Ectodermal cell (in vitro differentiated cells): ENCODE data around the gene ITIH3.

Experiments used
- H3K27ac ChIP-seq: 2 replicates; pipeline ENCODE4 v1.7.0; 2013; ENCODE audit warnings: mild to moderate bottlenecking, low read depth, low read length; ENCODE audit not compliant: insufficient read depth, poor library complexity, severe bottlenecking
- H3K27me3 ChIP-seq: 2 replicates; pipeline ENCODE4 v1.7.0; 2013; ENCODE audit warnings: mild to moderate bottlenecking, low read length; ENCODE audit not compliant: insufficient read depth, control insufficient read depth, poor library complexity, severe bottlenecking
- H3K36me3 ChIP-seq: one replicate; pipeline ENCODE4 v1.7.0; 2013; ENCODE audit warnings: low read length; ENCODE audit not compliant: control insufficient read depth, insufficient read depth
- H3K4me1 ChIP-seq: one replicate; pipeline ENCODE4 v1.7.0; 2013; ENCODE audit warnings: low read length; ENCODE audit not compliant: control insufficient read depth, insufficient read depth
- H3K4me3 ChIP-seq: 2 replicates; pipeline ENCODE4 v1.7.0; 2013; ENCODE audit warnings: low read depth, low read length, control low read depth; ENCODE audit not compliant: insufficient read depth
- H3K9me3 ChIP-seq: 2 replicates; pipeline ENCODE4 v1.7.0; 2013; ENCODE audit warnings: mild to moderate bottlenecking, low read length, moderate library complexity; ENCODE audit not compliant: control insufficient read depth
- WGBS, 2 experiments: methylation state at CpG; one replicate each; pipeline ENCODE4 v1.1.7; 2013; ENCODE audit warnings: missing lambda C conversion rate in 2 of 2; 5-methylcytosine and 5-hydroxymethylcytosine counted together

ITIH3 gene

DNA sequence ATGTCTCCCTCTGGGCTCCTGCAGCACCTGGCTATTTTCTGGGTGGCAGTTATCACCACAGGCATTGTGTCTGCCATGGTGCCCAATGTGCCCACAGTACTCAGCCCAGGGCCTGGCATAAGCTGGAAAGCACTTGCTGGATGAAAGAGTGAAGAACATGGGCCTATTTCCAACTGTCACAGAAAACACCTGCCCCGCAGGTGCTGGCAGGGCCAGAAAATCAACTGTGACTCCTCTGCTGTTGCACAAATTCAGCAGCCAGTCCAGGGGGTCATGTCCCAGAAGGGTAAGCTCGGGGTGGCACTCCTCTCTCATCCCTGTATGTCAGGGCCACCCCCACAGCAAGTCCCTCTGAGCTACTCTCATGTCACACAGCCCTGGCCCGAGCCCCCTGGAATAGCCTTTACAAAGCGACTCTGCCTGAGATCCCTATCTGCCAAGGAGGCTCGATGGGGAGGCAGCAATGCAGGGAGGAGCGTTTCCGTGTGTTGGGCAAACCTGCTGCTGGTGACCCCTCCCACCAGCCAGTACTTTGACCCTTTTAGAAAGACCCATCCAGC is 16.9 kb downstream of the ITIH3 start:
- no peaks in the 10 kb centered on the region for H3K27me3 ChIP-seq
- no peak overlapping the region for H3K27ac ChIP-seq
- WGBS, 2 experiments: 88 to 91% methylated on average over 7 of the region's 7 CpGs
- no peaks in the 10 kb centered on the region for H3K4me1 ChIP-seq
- no peaks in the 10 kb centered on the region for H3K36me3 ChIP-seq
- H3K9me3 ChIP-seq: no peaks in the 10 kb centered on the region
- H3K4me3 ChIP-seq: no peak overlapping the region

DNA sequence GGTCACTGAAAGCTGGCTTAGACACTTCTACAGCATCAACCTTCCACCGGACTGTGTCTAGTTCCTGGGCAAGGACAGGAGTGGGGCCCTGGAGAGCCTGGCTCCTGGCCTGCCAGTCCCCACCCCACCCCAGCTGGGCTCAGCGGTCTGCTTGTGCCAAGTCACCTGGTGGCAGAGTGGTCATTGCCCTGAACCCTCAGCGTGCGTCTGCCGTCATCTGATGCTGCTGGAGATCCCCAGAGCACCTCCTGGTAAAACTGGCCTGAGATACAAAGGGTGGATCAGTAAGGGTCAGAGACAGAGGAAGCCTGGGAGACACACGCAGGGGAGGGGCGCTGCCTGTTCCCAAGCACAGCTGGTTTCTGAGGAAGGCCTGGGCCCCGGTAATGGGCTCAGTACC is 19.2 kb downstream of the ITIH3 start:
- 89 to 90% methylated on average over 8 of the region's 8 CpGs for WGBS, 2 experiments
- Histone ChIP-seq H3K27ac (no peak overlapping the region), H3K36me3 (no peaks in the 10 kb centered on the region), H3K4me3 (no peak overlapping the region), H3K9me3 (no peaks in the 10 kb centered on the region), H3K27me3 (no peaks in the 10 kb centered on the region), H3K4me1 (peaks cover 1% of the 10 kb centered on the region)

DNA sequence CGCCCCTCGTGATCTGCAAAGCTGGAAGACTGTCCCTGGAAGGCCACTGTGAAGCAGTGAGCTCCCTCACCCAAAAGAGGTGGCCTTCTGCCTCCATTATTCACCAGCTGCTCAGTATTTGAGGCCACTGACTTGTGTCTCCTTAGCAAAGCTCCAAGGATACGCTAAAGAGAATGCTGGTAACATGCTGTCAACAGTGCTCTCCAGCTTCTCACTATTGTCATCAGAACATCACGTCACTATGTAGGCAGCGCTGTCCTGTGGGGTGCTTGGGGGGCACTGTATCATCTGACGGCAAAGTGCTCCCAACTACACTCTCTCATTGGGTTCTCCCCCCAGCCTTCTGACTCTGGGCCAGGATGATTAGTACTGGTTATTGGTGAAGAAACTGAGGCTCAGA is 21.6 kb downstream of the ITIH3 start:
- Histone ChIP-seq H3K36me3 (no peaks in the 10 kb centered on the region), H3K27me3 (no peaks in the 10 kb centered on the region), H3K4me1 (peaks cover 21% of the 10 kb centered on the region), H3K9me3 (no peaks in the 10 kb centered on the region), H3K4me3 (no peak overlapping the region), H3K27ac (no peak overlapping the region)
- 92% methylated on average over 6 of the region's 6 CpGs for WGBS, 2 experiments

- WGBS, 2 experiments: 94% methylated on average over 10 of the region's 10 CpGs
- no peaks in the 10 kb centered on the region for H3K9me3 ChIP-seq
- no peaks in the 10 kb centered on the region for H3K36me3 ChIP-seq
- H3K4me3 ChIP-seq: no peak overlapping the region
- H3K27me3 ChIP-seq: no peaks in the 10 kb centered on the region
- peaks cover 21% of the 10 kb centered on the region for H3K4me1 ChIP-seq
- no peak overlapping the region for H3K27ac ChIP-seq
Measured at GRCh38 chr3:52816654-52817053, 22.1 kb downstream of the ITIH3 start.

GRCh38 chr3:52817221-52817620 is 22.6 kb downstream of the ITIH3 start:
- peaks cover 21% of the 10 kb centered on the region for H3K4me1 ChIP-seq
- H3K27me3 ChIP-seq: no peaks in the 10 kb centered on the region
- H3K36me3 ChIP-seq: no peaks in the 10 kb centered on the region
- WGBS, 2 experiments: 96 to 97% methylated on average over 10 of the region's 10 CpGs
- no peaks in the 10 kb centered on the region for H3K9me3 ChIP-seq
- no peak overlapping the region for H3K27ac ChIP-seq
- no peak overlapping the region for H3K4me3 ChIP-seq

DNA sequence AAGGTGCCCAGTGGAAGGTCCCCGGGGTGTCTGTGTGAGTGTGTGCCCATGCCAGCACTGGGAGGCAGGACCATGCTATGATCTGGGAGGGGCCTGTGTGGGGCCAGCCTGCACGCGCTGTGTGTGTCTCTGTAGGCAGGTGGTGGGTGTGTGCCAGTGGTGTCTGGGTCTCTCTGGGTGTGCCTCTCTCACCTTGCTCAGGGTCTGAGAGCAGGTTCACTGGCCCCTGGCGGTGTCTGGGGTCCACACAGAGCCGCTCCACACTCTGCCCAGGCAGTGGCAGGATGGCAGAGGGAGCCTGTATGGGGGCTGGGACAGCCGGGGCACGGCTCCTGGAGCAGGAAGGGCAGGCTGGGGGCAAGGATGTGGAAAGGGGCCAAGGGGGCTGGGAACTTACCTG is 23.3 kb downstream of the ITIH3 start:
- peaks cover 21% of the 10 kb centered on the region for H3K4me1 ChIP-seq
- H3K4me3 ChIP-seq: no peak overlapping the region
- 95 to 97% methylated on average over 7 of the region's 7 CpGs for WGBS, 2 experiments
- no peaks in the 10 kb centered on the region for H3K27me3 ChIP-seq
- H3K27ac ChIP-seq: no peak overlapping the region
- H3K36me3 ChIP-seq: no peaks in the 10 kb centered on the region
- no peaks in the 10 kb centered on the region for H3K9me3 ChIP-seq

GRCh38 chr3:52819936-52820335 is 25.3 kb downstream of the ITIH3 start:
- Histone ChIP-seq H3K27me3 (no peaks in the 10 kb centered on the region), H3K36me3 (no peaks in the 10 kb centered on the region), H3K4me3 (no peak overlapping the region), H3K27ac (no peak overlapping the region), H3K9me3 (no peaks in the 10 kb centered on the region), H3K4me1 (peaks cover 21% of the 10 kb centered on the region)
- WGBS, 2 experiments: 51 to 63% methylated on average over 2 of the region's 2 CpGs

- Histone ChIP-seq H3K27ac (no peak overlapping the region), H3K9me3 (no peaks in the 10 kb centered on the region), H3K27me3 (no peaks in the 10 kb centered on the region), H3K4me1 (peaks cover 21% of the 10 kb centered on the region), H3K4me3 (no peak overlapping the region), H3K36me3 (no peaks in the 10 kb centered on the region)
- WGBS, 2 experiments: 56 to 58% methylated on average over 11 of the region's 11 CpGs
Measured at GRCh38 chr3:52820736-52821135, 26.1 kb downstream of the ITIH3 start.

- Histone ChIP-seq H3K9me3 (no peaks in the 10 kb centered on the region), H3K36me3 (no peaks in the 10 kb centered on the region), H3K27ac (no peak overlapping the region), H3K4me3 (no peak overlapping the region), H3K4me1 (peaks cover 21% of the 10 kb centered on the region), H3K27me3 (no peaks in the 10 kb centered on the region)
- WGBS, 2 experiments: 93 to 95% methylated on average over 5 of the region's 5 CpGs
Measured at GRCh38 chr3:52822363-52822762, 27.8 kb downstream of the ITIH3 start.

GRCh38 chr3:52824037-52824436 is 29.4 kb downstream of the ITIH3 start:
- Histone ChIP-seq H3K27ac (no peak overlapping the region), H3K9me3 (no peaks in the 10 kb centered on the region), H3K4me3 (no peak overlapping the region), H3K4me1 (peaks cover 17% of the 10 kb centered on the region), H3K36me3 (no peaks in the 10 kb centered on the region), H3K27me3 (no peaks in the 10 kb centered on the region)
- WGBS, 2 experiments: 95% methylated on average over 10 of the region's 10 CpGs

DNA sequence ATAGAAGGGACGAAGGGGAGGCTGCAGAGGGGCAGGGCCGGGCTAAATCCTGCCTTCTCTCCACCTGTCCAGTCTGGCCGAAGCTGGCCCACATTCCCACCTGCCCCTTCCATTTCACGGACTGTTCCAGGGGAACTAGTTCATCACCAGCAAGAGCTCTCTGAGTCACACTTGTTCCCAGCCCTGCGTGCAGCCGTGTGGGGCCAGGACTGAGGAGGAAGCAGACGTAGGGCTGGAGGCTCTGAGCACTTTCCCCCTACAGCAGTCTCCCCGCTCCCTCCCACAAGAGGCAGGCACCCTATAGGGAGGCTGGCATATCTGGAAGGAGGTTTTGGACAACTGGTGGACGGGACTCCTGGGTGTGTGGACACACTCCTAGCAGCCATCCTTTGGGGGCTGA is 32.8 kb downstream of the ITIH3 start:
- H3K27ac ChIP-seq: no peak overlapping the region
- H3K36me3 ChIP-seq: peaks cover 4% of the 10 kb centered on the region
- no peaks in the 10 kb centered on the region for H3K9me3 ChIP-seq
- WGBS, 2 experiments: 69 to 74% methylated on average over 9 of the region's 9 CpGs
- H3K4me3 ChIP-seq: no peak overlapping the region
- peaks cover 10% of the 10 kb centered on the region for H3K4me1 ChIP-seq
- H3K27me3 ChIP-seq: no peaks in the 10 kb centered on the region
